OCI-LY1 (cell line): ENCODE measurements around the gene CRHR1.

ENCODE experiments used
- EZH2 ChIP-seq: fragments of 200-600 bp; sonication (generic), shearing (Covaris generic); IDR thresholded peaks from 2 replicates; pipeline ENCODE4 v1.8.0; 2017; ENCODE audit warnings: borderline replicate concordance, mixed run types, mild to moderate bottlenecking, antibody characterized with exemption, low read length, moderate library complexity, mixed read lengths
- TF ChIP-seq, protein P1 (sequence below): fragments of 200-600 bp; sonication (generic), shearing (Covaris generic); IDR thresholded peaks from 2 replicates; pipeline ENCODE4 v1.5.1; 2017; ENCODE audit warnings: mild to moderate bottlenecking, antibody characterized with exemption, low read length, moderate library complexity, mixed read lengths

DNA sequence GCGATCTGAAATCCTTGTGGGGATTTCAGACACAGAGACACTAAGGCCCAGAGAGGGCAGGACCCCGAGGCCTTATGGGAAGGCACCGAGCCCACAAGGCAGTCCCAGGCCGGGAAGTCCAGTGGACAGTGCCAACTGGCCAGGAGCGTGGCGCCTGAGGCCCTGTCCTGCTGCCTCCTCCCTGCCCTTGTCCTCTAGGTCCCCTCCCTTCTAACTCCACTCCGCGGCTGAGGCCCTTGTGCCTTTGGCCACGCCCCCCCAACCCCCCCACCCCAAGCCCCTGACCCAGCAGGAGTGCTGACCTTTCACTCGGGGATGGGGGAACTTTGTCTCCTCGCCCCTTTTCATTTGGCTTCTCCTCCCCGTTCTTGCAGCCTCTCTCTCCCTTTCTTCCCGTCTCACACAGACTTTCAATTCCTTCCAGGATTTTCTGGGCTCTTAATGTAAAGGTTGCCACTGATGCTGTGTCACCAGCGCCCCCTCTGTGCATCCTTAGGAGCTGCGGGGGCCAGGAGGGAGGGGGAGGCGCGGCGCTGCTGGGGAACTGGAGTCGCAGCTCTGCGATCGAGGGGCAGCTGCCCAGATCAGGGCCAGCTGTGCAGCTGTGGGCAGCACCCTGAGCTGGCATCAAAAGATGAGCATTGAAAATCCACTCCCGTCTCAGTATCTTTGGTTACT, 29.1 kb downstream of the CRHR1 start:
- TF ChIP-seq, protein P1, sequence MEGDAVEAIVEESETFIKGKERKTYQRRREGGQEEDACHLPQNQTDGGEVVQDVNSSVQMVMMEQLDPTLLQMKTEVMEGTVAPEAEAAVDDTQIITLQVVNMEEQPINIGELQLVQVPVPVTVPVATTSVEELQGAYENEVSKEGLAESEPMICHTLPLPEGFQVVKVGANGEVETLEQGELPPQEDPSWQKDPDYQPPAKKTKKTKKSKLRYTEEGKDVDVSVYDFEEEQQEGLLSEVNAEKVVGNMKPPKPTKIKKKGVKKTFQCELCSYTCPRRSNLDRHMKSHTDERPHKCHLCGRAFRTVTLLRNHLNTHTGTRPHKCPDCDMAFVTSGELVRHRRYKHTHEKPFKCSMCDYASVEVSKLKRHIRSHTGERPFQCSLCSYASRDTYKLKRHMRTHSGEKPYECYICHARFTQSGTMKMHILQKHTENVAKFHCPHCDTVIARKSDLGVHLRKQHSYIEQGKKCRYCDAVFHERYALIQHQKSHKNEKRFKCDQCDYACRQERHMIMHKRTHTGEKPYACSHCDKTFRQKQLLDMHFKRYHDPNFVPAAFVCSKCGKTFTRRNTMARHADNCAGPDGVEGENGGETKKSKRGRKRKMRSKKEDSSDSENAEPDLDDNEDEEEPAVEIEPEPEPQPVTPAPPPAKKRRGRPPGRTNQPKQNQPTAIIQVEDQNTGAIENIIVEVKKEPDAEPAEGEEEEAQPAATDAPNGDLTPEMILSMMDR, result no peak
- no peak for TF ChIP-seq EZH2
